HepG2 (cell line): ENCODE data around the gene ZNF277. TPM values are rescaled to one million over a fixed set of nuclear protein-coding genes. Genes with fewer than 3 reads are reported as not detected.
A peak's percentile ranks its signal among the peaks of the same experiment; 100 is the strongest.

ENCODE experiments used
- ARID5B ChIP-seq: IDR thresholded peaks from 2 replicates; pipeline ENCODE4 v1.4.0; 2020; ENCODE audit warnings: mild to moderate bottlenecking, missing genetic modification reagents
- CBX5 ChIP-seq: sonication (generic); formaldehyde crosslinking; IDR thresholded peaks from 2 replicates; pipeline ENCODE4 v1.4.0; 2020; ENCODE audit warnings: missing genetic modification reagents, borderline replicate concordance
- ERF ChIP-seq: IDR thresholded peaks from 2 replicates; pipeline ENCODE4 v1.6.1; 2018; ENCODE audit warnings: missing biosample characterization, missing genetic modification reagents
- FOSL2 ChIP-seq: sonication (generic); formaldehyde crosslinking; IDR thresholded peaks from 2 replicates; pipeline ENCODE4 v1.4.0; 2020; ENCODE audit warnings: missing genetic modification reagents
- FUBP1 ChIP-seq: sonication (generic); formaldehyde crosslinking; IDR thresholded peaks from 2 replicates; pipeline ENCODE4 v1.5.1; 2020; ENCODE audit warnings: missing genetic modification reagents, mild to moderate bottlenecking, borderline replicate concordance
- KMT2B ChIP-seq: IDR thresholded peaks from 2 replicates; pipeline ENCODE4 v1.6.1; 2016; ENCODE audit warnings: missing genetic modification reagents, missing compliant biosample characterization
- PATZ1 ChIP-seq: sonication (generic); formaldehyde crosslinking; IDR thresholded peaks from 2 replicates; pipeline ENCODE4 v1.4.0; 2020; ENCODE audit warnings: missing genetic modification reagents
- PBX2 ChIP-seq: IDR thresholded peaks from 2 replicates; pipeline ENCODE4 v1.6.1; 2016; ENCODE audit warnings: control low read depth
- RBM22 ChIP-seq: fragments of 200-400 bp; formaldehyde crosslinking; optimal IDR thresholded peaks from 2 replicates; pipeline ENCODE3; 2017; ENCODE audit warnings: mild to moderate bottlenecking, low read length, moderate library complexity
- RFXAP ChIP-seq: sonication (generic); formaldehyde crosslinking; IDR thresholded peaks from 2 replicates; pipeline ENCODE4 v1.4.0; 2020; ENCODE audit warnings: missing genetic modification reagents, borderline replicate concordance
- RXRA ChIP-seq: sonication (generic); formaldehyde crosslinking; IDR thresholded peaks from 2 replicates; pipeline ENCODE4 v1.5.1; 2020; ENCODE audit warnings: missing genetic modification reagents
- SALL2 ChIP-seq: sonication (generic); formaldehyde crosslinking; IDR thresholded peaks from 2 replicates; pipeline ENCODE4 v1.8.1; 2023; ENCODE audit warnings: mild to moderate bottlenecking, missing genetic modification reagents, inconsistent platforms
- SNAI1 ChIP-seq: sonication (generic); formaldehyde crosslinking; IDR thresholded peaks from 2 replicates; pipeline ENCODE4 v1.5.0; 2020; ENCODE audit warnings: mild to moderate bottlenecking, missing genetic modification reagents, borderline replicate concordance
- SRSF1 ChIP-seq: fragments of 200-400 bp; formaldehyde crosslinking; optimal IDR thresholded peaks from 2 replicates; pipeline ENCODE3; 2017; ENCODE audit warnings: mild to moderate bottlenecking, low read depth, low read length, moderate library complexity
- TBL1XR1 ChIP-seq: fragments of 150-350 bp; IDR thresholded peaks from 2 replicates; pipeline ENCODE4 v1.6.1; 2014; ENCODE audit warnings: borderline replicate concordance, low read length; ENCODE audit not compliant: partially characterized antibody
- ZKSCAN8 ChIP-seq: IDR thresholded peaks from 2 replicates; pipeline ENCODE4 v1.6.1; 2016; ENCODE audit warnings: borderline replicate concordance, missing genetic modification reagents, missing compliant biosample characterization
- ZNF20 ChIP-seq: sonication (generic); formaldehyde crosslinking; IDR thresholded peaks from 2 replicates; pipeline ENCODE4 v1.4.0; 2020; ENCODE audit warnings: mild to moderate bottlenecking, moderate library complexity, missing genetic modification reagents
- ZNF207 ChIP-seq: fragments of 450-650 bp; IDR thresholded peaks from 2 replicates; pipeline ENCODE4 v1.6.1; 2016; ENCODE audit warnings: antibody characterized with exemption, borderline replicate concordance
- ZNF292 ChIP-seq: sonication (generic); formaldehyde crosslinking; IDR thresholded peaks from 2 replicates; pipeline ENCODE4 v1.8.1; 2022; ENCODE audit warnings: mild to moderate bottlenecking, low read depth, missing genetic modification reagents, borderline replicate concordance
- ZNF317 ChIP-seq: sonication (generic); formaldehyde crosslinking; IDR thresholded peaks from 2 replicates; pipeline ENCODE4 v1.5.0; 2020; ENCODE audit warnings: mild to moderate bottlenecking, missing genetic modification reagents
- ZNF549 ChIP-seq: sonication (generic); formaldehyde crosslinking; IDR thresholded peaks from 2 replicates; pipeline ENCODE4 v1.5.0; 2020; ENCODE audit warnings: missing genetic modification reagents
- ZNF660 ChIP-seq: sonication (generic); formaldehyde crosslinking; IDR thresholded peaks from 2 replicates; pipeline ENCODE4 v1.5.1; 2020; ENCODE audit warnings: mild to moderate bottlenecking, low read depth, missing genetic modification reagents, borderline replicate concordance
- polyA plus RNA-seq, 8 experiments: library from polyadenylated mRNA; depleted of rRNA in 3 of 8; stranded (reverse) in 7 of 8; unstranded in 1 of 8; fragments of >200 nt; fragmentation: Illumina TruSeq in 4 of 8; extraction: Trizol in 4 of 8; gene quantifications; 2 replicates each; pipeline versions ENCODE4 v1.2.1 to v1.2.3, GENCODE V29; 2011 to 2016; ENCODE audit warnings: low read depth in 4 of 8, missing spikeins in 1 of 8, mixed read lengths in 1 of 8; ENCODE audit not compliant: insufficient read depth in 1 of 8
- total RNA-seq, 5 experiments: library from RNA; depleted of rRNA; stranded (reverse); fragments of >200 nt; fragmentation: Illumina TruSeq; extraction: Trizol; gene quantifications; 2 replicates each; pipeline ENCODE4 v1.2.3, GENCODE V29; 2016; ENCODE audit warnings: low read depth in 1 of 5

The ZNF277 gene
- total and polyA plus RNA-seq, 2 of the 13 experiments (the other 11 are each of a cell fraction or from before 2014, with no cell fraction given): 29.1 to 30.1 TPM

- TF ChIP-seq ARID5B (CRISPR knock-in tag): peak; percentile 77
- peak; percentile 37; the same call in 1 of the 2 replicates for TF ChIP-seq RFXAP (CRISPR knock-in tag)
- TF ChIP-seq PBX2: peak; percentile 76
- peak; percentile 67 for TF ChIP-seq PATZ1 (CRISPR knock-in tag)
- TF ChIP-seq CBX5 (CRISPR knock-in tag): peak; percentile 65; the same call in 1 of the 2 replicates
- TF ChIP-seq KMT2B: 0 out of 2 replicates have a peak, but pooled peaks have one; percentile 16
- no peak for TF ChIP-seq ZNF660
- TF ChIP-seq FUBP1 (CRISPR knock-in tag): no peak
- TF ChIP-seq SRSF1: no peak
- TF ChIP-seq RXRA (CRISPR knock-in tag): peak; percentile 89; the same call in 1 of the 2 replicates
- TF ChIP-seq ZNF292 (CRISPR knock-in tag): peak; percentile 65; the same call in 1 of the 2 replicates
- TF ChIP-seq FOSL2 (CRISPR knock-in tag): peak; percentile 91
- no peak for TF ChIP-seq ZNF207
- peak; percentile 23; the same call in 1 of the 2 replicates for TF ChIP-seq ZKSCAN8 (CRISPR knock-in tag)
- peak; percentile 43 for TF ChIP-seq TBL1XR1
- peak; percentile 67; the same call in 1 of the 2 replicates for TF ChIP-seq ERF
- TF ChIP-seq ZNF549 (CRISPR knock-in tag): no peak
- TF ChIP-seq ZNF20 (CRISPR knock-in tag): no peak
- TF ChIP-seq SNAI1 (CRISPR knock-in tag): no peak
- TF ChIP-seq RBM22: peak; percentile 49
- TF ChIP-seq SALL2 (CRISPR knock-in tag): no peak
- TF ChIP-seq ZNF317 (CRISPR knock-in tag): no peak
These were observed 44.2 kb upstream of the ZNF277 start (continued) for GRCh38 chr7:112162142-112162766.
